ENCODE measurements around the gene GSTCD.
"Not testable (repeated sequence)": the region's sequence is repeated elsewhere in the genome, so short reads cannot be mapped to it uniquely, and the experiment has no call there.

GSTCD gene

GRCh38 chr4:105694812-105695211 is 13.8 kb upstream of the GSTCD start:
- not testable (repeated sequence) for H3K4me3 ChIP-seq (ENCODE audit: low read length, poor library complexity, severe bottlenecking); H3K4me2 ChIP-seq (ENCODE audit: low read depth, low read length, poor library complexity, severe bottlenecking); H4K20me1 ChIP-seq (ENCODE audit: insufficient read depth, low read length, poor library complexity, severe bottlenecking); H3K9me2 ChIP-seq (replicated peaks; ENCODE audit: low read depth, low read length); H3K9ac ChIP-seq (ENCODE audit: low read depth, low read length, poor library complexity, severe bottlenecking); H3K9me3 ChIP-seq (ENCODE audit: insufficient read depth, low read depth, low read length); H3K79me2 ChIP-seq (ENCODE audit: insufficient read depth, low read length); H2AFZ ChIP-seq (ENCODE audit: low read length); H3K27me3 ChIP-seq (ENCODE audit: insufficient read depth, low read length, poor library complexity, severe bottlenecking); H3F3A ChIP-seq (ENCODE audit: low read depth); H3K4me1 ChIP-seq (ENCODE audit: insufficient read depth, low read length, poor library complexity, severe bottlenecking)
- H3K36me3 ChIP-seq (ENCODE audit: insufficient read depth, low read length) = peaks cover 45% of the 10 kb centered on the region
- 0 out of 2 replicates have a peak, but pooled peaks have one; percentile 11 for TF ChIP-seq CTCF (conservative IDR thresholded peaks at IDR 0.05; ENCODE audit: low read length)

- H3F3A ChIP-seq (ENCODE audit: low read depth) = not testable (repeated sequence)
Observed at GRCh38 chr4:105695832-105696231, 12.8 kb upstream of the GSTCD start.

GRCh38 chr4:105698607-105699006 is 10.0 kb upstream of the GSTCD start:
- Histone ChIP-seq H3K9me3 (ENCODE audit: insufficient read depth, low read depth, low read length) (no peaks in the 10 kb centered on the region), H4K20me1 (ENCODE audit: insufficient read depth, low read length, poor library complexity, severe bottlenecking) (no peaks in the 10 kb centered on the region), H2AFZ (ENCODE audit: low read length) (no peak overlapping the region), H3K79me2 (ENCODE audit: insufficient read depth, low read length) (no peaks in the 10 kb centered on the region), H3K27me3 (ENCODE audit: insufficient read depth, low read length, poor library complexity, severe bottlenecking) (no peaks in the 10 kb centered on the region), H3K9ac (ENCODE audit: low read depth, low read length, poor library complexity, severe bottlenecking) (no peak overlapping the region), H3K4me2 (ENCODE audit: low read depth, low read length, poor library complexity, severe bottlenecking) (no peak overlapping the region), H3K4me1 (ENCODE audit: insufficient read depth, low read length, poor library complexity, severe bottlenecking) (peaks cover 4% of the 10 kb centered on the region), H3K9me2 (replicated peaks; ENCODE audit: low read depth, low read length) (no peaks in the 10 kb centered on the region), H3K36me3 (ENCODE audit: insufficient read depth, low read length) (peaks cover 22% of the 10 kb centered on the region), H3K4me3 (ENCODE audit: low read length, poor library complexity, severe bottlenecking) (no peak overlapping the region), H3F3A (ENCODE audit: low read depth) (no peaks in the 10 kb centered on the region)
- TF ChIP-seq EZH2phosphoT487 (IDR thresholded peaks at IDR 0.05; ENCODE audit: borderline replicate concordance) (no peak), CTCF (conservative IDR thresholded peaks at IDR 0.05; ENCODE audit: low read length) (no peak)

More at GRCh38 chr4:105695832-105696231, 12.8 kb upstream of the GSTCD start:
- H3K9me3 ChIP-seq (ENCODE audit: insufficient read depth, low read depth, low read length); H3K9me2 ChIP-seq (replicated peaks; ENCODE audit: low read depth, low read length); H4K20me1 ChIP-seq (ENCODE audit: insufficient read depth, low read length, poor library complexity, severe bottlenecking); H3K4me1 ChIP-seq (ENCODE audit: insufficient read depth, low read length, poor library complexity, severe bottlenecking); H2AFZ ChIP-seq (ENCODE audit: low read length); H3K79me2 ChIP-seq (ENCODE audit: insufficient read depth, low read length); H3K4me2 ChIP-seq (ENCODE audit: low read depth, low read length, poor library complexity, severe bottlenecking); H3K4me3 ChIP-seq (ENCODE audit: low read length, poor library complexity, severe bottlenecking); H3K9ac ChIP-seq (ENCODE audit: low read depth, low read length, poor library complexity, severe bottlenecking); H3K27me3 ChIP-seq (ENCODE audit: insufficient read depth, low read length, poor library complexity, severe bottlenecking): not testable (repeated sequence)
- H3K36me3 ChIP-seq (ENCODE audit: insufficient read depth, low read length) = peaks cover 41% of the 10 kb centered on the region

GRCh38 chr4:105707782-105708180 is 803 bp upstream of the GSTCD start:
- TF ChIP-seq CTCF (conservative IDR thresholded peaks at IDR 0.05; ENCODE audit: low read length) (no peak), EZH2phosphoT487 (IDR thresholded peaks at IDR 0.05; ENCODE audit: borderline replicate concordance) (no peak)
- Histone ChIP-seq H4K20me1 (ENCODE audit: insufficient read depth, low read length, poor library complexity, severe bottlenecking) (peaks cover 11% of the 10 kb centered on the region), H3K9me2 (replicated peaks; ENCODE audit: low read depth, low read length) (no peaks in the 10 kb centered on the region), H3K9ac (ENCODE audit: low read depth, low read length, poor library complexity, severe bottlenecking) (peak overlapping the region; percentile 85), H3K27me3 (ENCODE audit: insufficient read depth, low read length, poor library complexity, severe bottlenecking) (no peaks in the 10 kb centered on the region), H3K79me2 (ENCODE audit: insufficient read depth, low read length) (peaks cover 78% of the 10 kb centered on the region), H3K9me3 (ENCODE audit: insufficient read depth, low read depth, low read length) (no peaks in the 10 kb centered on the region), H3K4me3 (ENCODE audit: low read length, poor library complexity, severe bottlenecking) (peak overlapping the region; percentile 97), H3K4me2 (ENCODE audit: low read depth, low read length, poor library complexity, severe bottlenecking) (peak overlapping the region; percentile 85), H3F3A (ENCODE audit: low read depth) (no peaks in the 10 kb centered on the region), H2AFZ (ENCODE audit: low read length) (peak overlapping the region; percentile 99), H3K36me3 (ENCODE audit: insufficient read depth, low read length) (no peaks in the 10 kb centered on the region), H3K4me1 (ENCODE audit: insufficient read depth, low read length, poor library complexity, severe bottlenecking) (peaks cover 42% of the 10 kb centered on the region)

All from Loucy (cell line).